Hematopoietic multipotent progenitor cell treated with erythropoietin and hydrocortisone succinate and interleukin-3 and kit ligand, for 6 days (in vitro differentiated cells): Measurements from ENCODE around the gene PIMREG.
"Not testable (repeated sequence)": the region's sequence is repeated elsewhere in the genome, so short reads cannot be mapped to it uniquely, and the experiment has no call there.

Experiments used
- DNase-seq: peaks from one replicate; pipeline ENCODE4 v3.0.0-alpha.2; 2015

The PIMREG gene

GRCh38 chr17:6480303-6480675 is 36.0 kb downstream of the PIMREG start:
- DNase-seq, result no peak

- no peak for DNase-seq
These were observed 37.8 kb downstream of the PIMREG start for GRCh38 chr17:6482105-6482455.

GRCh38 chr17:6482796-6483195 is 38.5 kb downstream of the PIMREG start:
- not testable (repeated sequence) for DNase-seq

- DNase-seq, result no peak
These were observed 39.3 kb downstream of the PIMREG start for GRCh38 chr17:6483507-6483906.

GRCh38 chr17:6485646-6486412 is 41.6 kb downstream of the PIMREG start:
- DNase-seq, result no peak

GRCh38 chr17:6487251-6488007 is 43.2 kb downstream of the PIMREG start:
- no peak for DNase-seq

- DNase-seq, result no peak
These were observed 43.8 kb downstream of the PIMREG start for GRCh38 chr17:6488008-6488539.

- DNase-seq, result no peak
These were observed 44.8 kb downstream of the PIMREG start for GRCh38 chr17:6489016-6489550.

- no peak for DNase-seq
These were observed 46.9 kb downstream of the PIMREG start for GRCh38 chr17:6491071-6491700.

GRCh38 chr17:6492892-6493674 is 48.8 kb downstream of the PIMREG start:
- DNase-seq, result peak; percentile 9

GRCh38 chr17:6494239-6494941 is 50.1 kb downstream of the PIMREG start:
- DNase-seq, result no peak

- no peak for DNase-seq
These were observed 51.3 kb downstream of the PIMREG start for GRCh38 chr17:6495450-6496115.

- no peak for DNase-seq
These were observed 51.8 kb downstream of the PIMREG start for GRCh38 chr17:6496116-6496481.

- no peak for DNase-seq
These were observed 52.6 kb downstream of the PIMREG start for GRCh38 chr17:6496640-6497441.

- no peak for DNase-seq
These were observed 53.4 kb downstream of the PIMREG start for GRCh38 chr17:6497496-6498221.

- DNase-seq, result no peak
These were observed 54.1 kb downstream of the PIMREG start for GRCh38 chr17:6498356-6498755.

- DNase-seq, result no peak
These were observed 54.8 kb downstream of the PIMREG start for GRCh38 chr17:6498901-6499540.
